HepG2 (cell line): ENCODE data around the gene ZNF391. TPM values are rescaled to one million over a fixed set of nuclear protein-coding genes. Genes with fewer than 3 reads are reported as not detected.

Experiments
- CHD4 ChIP-seq: fragments of 200-600 bp; sonication (generic); IDR thresholded peaks from 2 replicates; pipeline ENCODE4 v1.7.0; 2017; ENCODE audit warnings: mild to moderate bottlenecking, low read length, borderline replicate concordance
- FOXJ3 ChIP-seq: sonication (generic); formaldehyde crosslinking; IDR thresholded peaks from 2 replicates; pipeline ENCODE4 v1.4.0; 2020; ENCODE audit warnings: missing genetic modification reagents, mild to moderate bottlenecking, borderline replicate concordance
- HMGXB3 ChIP-seq: sonication (generic); formaldehyde crosslinking; IDR thresholded peaks from 2 replicates; pipeline ENCODE4 v1.4.0; 2020; ENCODE audit warnings: missing genetic modification reagents, borderline replicate concordance
- KDM2A ChIP-seq: sonication (generic); formaldehyde crosslinking; IDR thresholded peaks from 2 replicates; pipeline ENCODE4 v1.4.0; 2020; ENCODE audit warnings: low read depth, missing genetic modification reagents, borderline replicate concordance
- MTA1 ChIP-seq: sonication (generic); formaldehyde crosslinking; IDR thresholded peaks from 2 replicates; pipeline ENCODE4 v1.4.0; 2020; ENCODE audit warnings: missing genetic modification reagents, mild to moderate bottlenecking, borderline replicate concordance
- NR3C1 ChIP-seq: sonication (generic); formaldehyde crosslinking; IDR thresholded peaks from 2 replicates; pipeline ENCODE4 v1.4.0; 2020; ENCODE audit warnings: missing genetic modification reagents
- RBM39 ChIP-seq: fragments of 200-400 bp; formaldehyde crosslinking; IDR thresholded peaks from one replicate; pipeline ENCODE4 v1.6.1; 2018; ENCODE audit warnings: antibody characterized with exemption, mild to moderate bottlenecking, low read depth, low read length; ENCODE audit not compliant: poor library complexity, severe bottlenecking
- REST ChIP-seq, 2 experiments: IDR thresholded peaks; 2 replicates each; pipeline ENCODE4 v1.6.1; 2011 to 2012; ENCODE audit warnings: low read length in 2 of 2, borderline replicate concordance in 1 of 2, low read depth in 1 of 2, mild to moderate bottlenecking in 1 of 2, moderate library complexity in 1 of 2
- SMYD3 ChIP-seq: sonication (generic); formaldehyde crosslinking; IDR thresholded peaks from 2 replicates; pipeline ENCODE4 v1.8.1; 2023; ENCODE audit warnings: mild to moderate bottlenecking, missing genetic modification reagents
- XBP1 ChIP-seq: sonication (generic); formaldehyde crosslinking; IDR thresholded peaks from 2 replicates; pipeline ENCODE4 v1.5.0; 2020; ENCODE audit warnings: missing genetic modification reagents
- ZFX ChIP-seq: sonication (generic); formaldehyde crosslinking; IDR thresholded peaks from 2 replicates; pipeline ENCODE4 v1.4.0; 2020; ENCODE audit warnings: mild to moderate bottlenecking, low read depth, missing genetic modification reagents, moderate library complexity
- ZNF703 ChIP-seq: sonication (generic); formaldehyde crosslinking; IDR thresholded peaks from 2 replicates; pipeline ENCODE4 v1.5.1; 2020; ENCODE audit warnings: missing genetic modification reagents, mild to moderate bottlenecking, moderate library complexity, borderline replicate concordance
- ZNF746 ChIP-seq: sonication (generic); formaldehyde crosslinking; IDR thresholded peaks from 2 replicates; pipeline ENCODE4 v1.8.0; 2022; ENCODE audit warnings: mild to moderate bottlenecking, missing genetic modification reagents
- polyA plus RNA-seq, 8 experiments: library from polyadenylated mRNA; depleted of rRNA in 3 of 8; stranded (reverse) in 7 of 8; unstranded in 1 of 8; fragments of >200 nt; fragmentation: Illumina TruSeq in 4 of 8; extraction: Trizol in 4 of 8; gene quantifications; 2 replicates each; pipeline versions ENCODE4 v1.2.1 to v1.2.3, GENCODE V29; 2011 to 2016; ENCODE audit warnings: low read depth in 4 of 8, missing spikeins in 1 of 8, mixed read lengths in 1 of 8; ENCODE audit not compliant: insufficient read depth in 1 of 8
- total RNA-seq, 5 experiments: library from RNA; depleted of rRNA; stranded (reverse); fragments of >200 nt; fragmentation: Illumina TruSeq; extraction: Trizol; gene quantifications; 2 replicates each; pipeline ENCODE4 v1.2.3, GENCODE V29; 2016; ENCODE audit warnings: low read depth in 1 of 5
- TF ChIP-seq, protein P1 (sequence below): sonication (generic); formaldehyde crosslinking; IDR thresholded peaks from 2 replicates; pipeline ENCODE4 v1.5.0; 2020; ENCODE audit warnings: mild to moderate bottlenecking, missing genetic modification reagents
- TF ChIP-seq, protein P2 (sequence below): sonication (generic); formaldehyde crosslinking; IDR thresholded peaks from 2 replicates; pipeline ENCODE4 v1.8.0; 2022; ENCODE audit warnings: missing genetic modification reagents, mild to moderate bottlenecking, inconsistent platforms, borderline replicate concordance

Gene ZNF391
- total and polyA plus RNA-seq, 2 of the 13 experiments (the other 11 are each of a cell fraction or from before 2014, with no cell fraction given), result 0.78 to 1.7 TPM

GRCh38 chr6:27388293-27389197 is at the start of gene ZNF391 (continued):
- TF ChIP-seq, protein P1, sequence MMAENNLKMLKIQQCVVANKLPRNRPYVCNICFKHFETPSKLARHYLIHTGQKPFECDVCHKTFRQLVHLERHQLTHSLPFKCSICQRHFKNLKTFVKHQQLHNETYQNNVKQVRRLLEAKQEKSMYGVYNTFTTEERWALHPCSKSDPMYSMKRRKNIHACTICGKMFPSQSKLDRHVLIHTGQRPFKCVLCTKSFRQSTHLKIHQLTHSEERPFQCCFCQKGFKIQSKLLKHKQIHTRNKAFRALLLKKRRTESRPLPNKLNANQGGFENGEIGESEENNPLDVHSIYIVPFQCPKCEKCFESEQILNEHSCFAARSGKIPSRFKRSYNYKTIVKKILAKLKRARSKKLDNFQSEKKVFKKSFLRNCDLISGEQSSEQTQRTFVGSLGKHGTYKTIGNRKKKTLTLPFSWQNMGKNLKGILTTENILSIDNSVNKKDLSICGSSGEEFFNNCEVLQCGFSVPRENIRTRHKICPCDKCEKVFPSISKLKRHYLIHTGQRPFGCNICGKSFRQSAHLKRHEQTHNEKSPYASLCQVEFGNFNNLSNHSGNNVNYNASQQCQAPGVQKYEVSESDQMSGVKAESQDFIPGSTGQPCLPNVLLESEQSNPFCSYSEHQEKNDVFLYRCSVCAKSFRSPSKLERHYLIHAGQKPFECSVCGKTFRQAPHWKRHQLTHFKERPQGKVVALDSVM (CRISPR knock-in tag), result peak; percentile 55
- TF ChIP-seq XBP1 (CRISPR knock-in tag) (no peak), KDM2A (CRISPR knock-in tag) (peak; percentile 98), HMGXB3 (peak; percentile 78; the same call in 1 of the 2 replicates), REST (IDR thresholded peaks at IDR 0.05; ENCODE audit: borderline replicate concordance in 1 of 2, low read depth in 1 of 2, low read length in 2 of 2) (peak in 1 of 2 experiments; percentile 54; a peak in 2 of 4 replicates), ZNF703 (CRISPR knock-in tag) (no peak), FOXJ3 (CRISPR knock-in tag) (no peak), ZFX (CRISPR knock-in tag) (peak; percentile 88), CHD4 (no peak), ZNF746 (CRISPR knock-in tag) (no peak; the same call in 1 of the 2 replicates), SMYD3 (CRISPR knock-in tag) (peak; percentile 90; the same call in 1 of the 2 replicates), NR3C1 (no peak), RBM39 (peak; percentile 84), MTA1 (CRISPR knock-in tag) (peak; percentile 90)
- TF ChIP-seq, protein P2, sequence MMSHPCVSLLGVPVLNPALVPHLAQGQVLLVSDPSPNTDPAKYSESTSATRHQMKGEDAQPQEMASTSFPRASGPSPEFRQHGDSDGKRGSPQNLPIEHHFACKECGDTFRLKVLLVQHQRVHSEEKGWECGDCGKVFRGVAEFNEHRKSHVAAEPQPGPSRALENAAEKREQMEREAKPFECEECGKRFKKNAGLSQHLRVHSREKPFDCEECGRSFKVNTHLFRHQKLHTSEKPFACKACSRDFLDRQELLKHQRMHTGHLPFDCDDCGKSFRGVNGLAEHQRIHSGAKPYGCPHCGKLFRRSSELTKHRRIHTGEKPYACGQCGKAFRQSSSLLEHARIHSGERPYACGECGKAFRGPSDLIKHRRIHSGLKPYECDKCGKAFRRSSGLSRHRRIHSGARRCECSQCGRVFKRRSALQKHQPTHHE (CRISPR knock-in tag), result peak; percentile 72; the same call in 1 of the 2 replicates
